WTC11 (cell line): ENCODE results near the gene MLXIPL.

Experiments
- CREB1 ChIP-seq: sonication (generic); formaldehyde crosslinking; IDR thresholded peaks from 2 replicates; pipeline ENCODE4 v1.8.0; 2023; ENCODE audit warnings: mild to moderate bottlenecking, missing genetic modification reagents
- ESRRA ChIP-seq: sonication (generic); formaldehyde crosslinking; IDR thresholded peaks from 2 replicates; pipeline ENCODE4 v1.8.1; 2022; ENCODE audit warnings: mild to moderate bottlenecking, missing genetic modification reagents, borderline replicate concordance
- FOXP1 ChIP-seq: sonication (generic); formaldehyde crosslinking; IDR thresholded peaks from 2 replicates; pipeline ENCODE4 v1.8.0; 2022; ENCODE audit warnings: missing genetic modification reagents, mild to moderate bottlenecking, moderate library complexity, borderline replicate concordance
- JUN ChIP-seq: sonication (generic); formaldehyde crosslinking; IDR thresholded peaks from 2 replicates; pipeline ENCODE4 v1.8.0; 2023; ENCODE audit warnings: mild to moderate bottlenecking, missing genetic modification reagents
- SP1 ChIP-seq: sonication (generic); formaldehyde crosslinking; conservative IDR thresholded peaks from 2 replicates; pipeline ENCODE4 v1.8.1; 2022; ENCODE audit warnings: missing genetic modification reagents
- STAT6 ChIP-seq: sonication (generic); formaldehyde crosslinking; conservative IDR thresholded peaks from 2 replicates; pipeline ENCODE4 v1.8.1; 2023; ENCODE audit warnings: mild to moderate bottlenecking, low read depth, missing genetic modification reagents, moderate library complexity
- TEAD4 ChIP-seq: sonication (generic); formaldehyde crosslinking; IDR thresholded peaks from 2 replicates; pipeline ENCODE4 v1.8.0; 2022; ENCODE audit warnings: mild to moderate bottlenecking, missing genetic modification reagents
- TP53 ChIP-seq: sonication (generic); formaldehyde crosslinking; IDR thresholded peaks from 2 replicates; pipeline ENCODE4 v1.8.1; 2023; ENCODE audit warnings: mild to moderate bottlenecking, missing genetic modification reagents
- ZNF423 ChIP-seq: fragments of 250-450 bp; sonication (Bioruptor Pico); IDR thresholded peaks from 2 replicates; pipeline ENCODE4 v2.1.2; 2022; ENCODE audit warnings: mild to moderate bottlenecking, moderate library complexity
- ZSCAN18 ChIP-seq: fragments of 250-450 bp; sonication (Bioruptor Pico); IDR thresholded peaks from 2 replicates; pipeline ENCODE4 v2.1.2; 2022; ENCODE audit warnings: mild to moderate bottlenecking, moderate library complexity
- TF ChIP-seq, protein P1 (sequence below): fragments of 200-600 bp; IDR thresholded peaks from 2 replicates; pipeline ENCODE4 v1.8.0; 2022; ENCODE audit warnings: antibody characterized with exemption
- TF ChIP-seq, protein P2 (sequence below): fragments of 250-450 bp; sonication (Bioruptor Pico); IDR thresholded peaks from 2 replicates; pipeline ENCODE4 v1.9.0; 2021; ENCODE audit warnings: mild to moderate bottlenecking
- TF ChIP-seq, protein P3 (sequence below): sonication (generic); formaldehyde crosslinking; IDR thresholded peaks from 2 replicates; pipeline ENCODE4 v1.8.1; 2022; ENCODE audit warnings: missing genetic modification reagents, borderline replicate concordance

- TF ChIP-seq FOXP1 (CRISPR knock-in tag) (no peak), ZNF423 (CRISPR knock-in tag) (no peak), TEAD4 (no peak), CREB1 (CRISPR knock-in tag) (no peak), ESRRA (CRISPR knock-in tag) (no peak), JUN (CRISPR knock-in tag) (no peak), SP1 (CRISPR knock-in tag) (no peak), ZSCAN18 (no peak), STAT6 (CRISPR knock-in tag) (no peak), TP53 (CRISPR knock-in tag) (no peak)
- TF ChIP-seq, protein P1, sequence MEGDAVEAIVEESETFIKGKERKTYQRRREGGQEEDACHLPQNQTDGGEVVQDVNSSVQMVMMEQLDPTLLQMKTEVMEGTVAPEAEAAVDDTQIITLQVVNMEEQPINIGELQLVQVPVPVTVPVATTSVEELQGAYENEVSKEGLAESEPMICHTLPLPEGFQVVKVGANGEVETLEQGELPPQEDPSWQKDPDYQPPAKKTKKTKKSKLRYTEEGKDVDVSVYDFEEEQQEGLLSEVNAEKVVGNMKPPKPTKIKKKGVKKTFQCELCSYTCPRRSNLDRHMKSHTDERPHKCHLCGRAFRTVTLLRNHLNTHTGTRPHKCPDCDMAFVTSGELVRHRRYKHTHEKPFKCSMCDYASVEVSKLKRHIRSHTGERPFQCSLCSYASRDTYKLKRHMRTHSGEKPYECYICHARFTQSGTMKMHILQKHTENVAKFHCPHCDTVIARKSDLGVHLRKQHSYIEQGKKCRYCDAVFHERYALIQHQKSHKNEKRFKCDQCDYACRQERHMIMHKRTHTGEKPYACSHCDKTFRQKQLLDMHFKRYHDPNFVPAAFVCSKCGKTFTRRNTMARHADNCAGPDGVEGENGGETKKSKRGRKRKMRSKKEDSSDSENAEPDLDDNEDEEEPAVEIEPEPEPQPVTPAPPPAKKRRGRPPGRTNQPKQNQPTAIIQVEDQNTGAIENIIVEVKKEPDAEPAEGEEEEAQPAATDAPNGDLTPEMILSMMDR = no peak
- TF ChIP-seq, protein P2, sequence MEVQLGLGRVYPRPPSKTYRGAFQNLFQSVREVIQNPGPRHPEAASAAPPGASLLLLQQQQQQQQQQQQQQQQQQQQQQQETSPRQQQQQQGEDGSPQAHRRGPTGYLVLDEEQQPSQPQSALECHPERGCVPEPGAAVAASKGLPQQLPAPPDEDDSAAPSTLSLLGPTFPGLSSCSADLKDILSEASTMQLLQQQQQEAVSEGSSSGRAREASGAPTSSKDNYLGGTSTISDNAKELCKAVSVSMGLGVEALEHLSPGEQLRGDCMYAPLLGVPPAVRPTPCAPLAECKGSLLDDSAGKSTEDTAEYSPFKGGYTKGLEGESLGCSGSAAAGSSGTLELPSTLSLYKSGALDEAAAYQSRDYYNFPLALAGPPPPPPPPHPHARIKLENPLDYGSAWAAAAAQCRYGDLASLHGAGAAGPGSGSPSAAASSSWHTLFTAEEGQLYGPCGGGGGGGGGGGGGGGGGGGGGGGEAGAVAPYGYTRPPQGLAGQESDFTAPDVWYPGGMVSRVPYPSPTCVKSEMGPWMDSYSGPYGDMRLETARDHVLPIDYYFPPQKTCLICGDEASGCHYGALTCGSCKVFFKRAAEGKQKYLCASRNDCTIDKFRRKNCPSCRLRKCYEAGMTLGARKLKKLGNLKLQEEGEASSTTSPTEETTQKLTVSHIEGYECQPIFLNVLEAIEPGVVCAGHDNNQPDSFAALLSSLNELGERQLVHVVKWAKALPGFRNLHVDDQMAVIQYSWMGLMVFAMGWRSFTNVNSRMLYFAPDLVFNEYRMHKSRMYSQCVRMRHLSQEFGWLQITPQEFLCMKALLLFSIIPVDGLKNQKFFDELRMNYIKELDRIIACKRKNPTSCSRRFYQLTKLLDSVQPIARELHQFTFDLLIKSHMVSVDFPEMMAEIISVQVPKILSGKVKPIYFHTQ = no peak
- TF ChIP-seq, protein P3, sequence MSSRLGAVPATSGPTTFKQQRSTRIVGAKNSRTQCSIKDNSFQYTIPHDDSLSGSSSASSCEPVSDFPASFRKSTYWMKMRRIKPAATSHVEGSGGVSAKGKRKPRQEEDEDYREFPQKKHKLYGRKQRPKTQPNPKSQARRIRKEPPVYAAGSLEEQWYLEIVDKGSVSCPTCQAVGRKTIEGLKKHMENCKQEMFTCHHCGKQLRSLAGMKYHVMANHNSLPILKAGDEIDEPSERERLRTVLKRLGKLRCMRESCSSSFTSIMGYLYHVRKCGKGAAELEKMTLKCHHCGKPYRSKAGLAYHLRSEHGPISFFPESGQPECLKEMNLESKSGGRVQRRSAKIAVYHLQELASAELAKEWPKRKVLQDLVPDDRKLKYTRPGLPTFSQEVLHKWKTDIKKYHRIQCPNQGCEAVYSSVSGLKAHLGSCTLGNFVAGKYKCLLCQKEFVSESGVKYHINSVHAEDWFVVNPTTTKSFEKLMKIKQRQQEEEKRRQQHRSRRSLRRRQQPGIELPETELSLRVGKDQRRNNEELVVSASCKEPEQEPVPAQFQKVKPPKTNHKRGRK (CRISPR knock-in tag) = no peak
Observed at GRCh38 chr7:73618538-73618937, 5.8 kb downstream of the MLXIPL start.
